CD1c-positive myeloid dendritic cell (primary cell): Measurements from ENCODE around the gene BBX.

Experiments used
- DNase-seq: peaks from one replicate; pipeline ENCODE4 v3.0.0-alpha.2; 2016; ENCODE audit errors: extremely low spot score

The BBX gene

GRCh38 chr3:107842940-107843339 lies 320.2 kb downstream of the BBX start:
- no peak for DNase-seq

GRCh38 chr3:107845380-107846278 lies 322.9 kb downstream of the BBX start:
- no peak for DNase-seq

- DNase-seq = peak; percentile 45
These were observed 323.6 kb downstream of the BBX start for GRCh38 chr3:107846279-107846852.

- DNase-seq = no peak
These were observed 325.0 kb downstream of the BBX start for GRCh38 chr3:107847791-107848190.

GRCh38 chr3:107848351-107848915 lies 325.7 kb downstream of the BBX start:
- no peak for DNase-seq

GRCh38 chr3:107850681-107851080 lies 327.9 kb downstream of the BBX start:
- peak; percentile 23 for DNase-seq

DNA sequence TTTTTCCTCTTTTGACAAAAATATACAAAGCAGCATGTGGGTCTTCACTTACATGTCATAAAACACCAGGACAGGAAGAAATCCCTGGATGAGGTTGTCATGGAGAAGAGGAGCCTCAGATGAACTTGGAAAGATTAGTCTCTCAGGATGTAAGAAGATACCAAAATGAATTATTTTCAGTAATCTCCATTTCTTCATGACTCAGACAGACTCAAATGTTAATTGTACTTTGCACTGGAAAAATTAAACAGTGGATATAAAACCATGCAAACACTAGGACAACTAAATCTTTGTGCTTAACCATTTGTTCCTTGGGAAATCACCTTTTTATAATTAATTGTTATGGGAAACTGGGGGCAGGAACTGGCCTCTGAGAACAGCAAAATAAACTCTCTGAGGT lies 331.1 kb downstream of the BBX start:
- no peak for DNase-seq

- DNase-seq = no peak
These were observed 332.0 kb downstream of the BBX start for GRCh38 chr3:107854733-107855132.

DNA sequence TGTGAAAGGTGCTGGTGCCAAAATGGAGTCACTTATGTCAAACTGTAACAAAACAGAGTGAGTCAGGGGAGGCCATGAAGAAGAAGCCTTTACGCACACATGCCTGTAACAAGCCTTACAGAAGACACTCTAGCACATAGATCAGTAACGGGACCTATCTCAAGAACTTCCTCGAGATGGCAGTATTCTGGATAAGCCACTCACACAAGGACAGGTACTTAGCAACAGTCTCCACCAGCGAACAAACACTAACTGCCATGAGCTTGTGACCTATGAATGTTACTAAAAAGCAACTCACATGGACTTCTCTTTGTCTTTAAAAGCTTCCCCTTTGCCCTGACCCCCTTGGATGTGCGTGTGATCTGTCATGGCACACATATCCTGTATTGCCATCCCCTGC lies 332.9 kb downstream of the BBX start:
- no peak for DNase-seq

DNA sequence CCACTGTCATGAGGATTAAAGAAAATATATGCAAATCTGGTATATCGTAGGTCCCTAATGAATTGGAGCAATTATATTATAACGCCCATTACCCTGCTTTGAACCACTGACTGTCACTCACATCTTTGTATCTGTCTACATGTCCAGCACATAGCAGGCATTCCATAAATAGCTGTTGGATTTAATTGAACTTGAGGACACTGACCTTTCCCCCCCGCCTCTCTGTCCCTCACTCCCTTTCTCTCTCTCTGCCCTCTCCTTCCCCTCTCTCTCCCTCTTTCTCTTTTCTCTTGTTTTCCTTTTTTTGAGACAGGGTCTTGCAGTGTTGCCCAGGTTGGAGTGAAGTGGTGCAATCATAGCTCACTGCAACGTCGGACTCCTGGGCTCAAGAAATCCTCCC lies 335.1 kb downstream of the BBX start:
- DNase-seq = no peak

DNA sequence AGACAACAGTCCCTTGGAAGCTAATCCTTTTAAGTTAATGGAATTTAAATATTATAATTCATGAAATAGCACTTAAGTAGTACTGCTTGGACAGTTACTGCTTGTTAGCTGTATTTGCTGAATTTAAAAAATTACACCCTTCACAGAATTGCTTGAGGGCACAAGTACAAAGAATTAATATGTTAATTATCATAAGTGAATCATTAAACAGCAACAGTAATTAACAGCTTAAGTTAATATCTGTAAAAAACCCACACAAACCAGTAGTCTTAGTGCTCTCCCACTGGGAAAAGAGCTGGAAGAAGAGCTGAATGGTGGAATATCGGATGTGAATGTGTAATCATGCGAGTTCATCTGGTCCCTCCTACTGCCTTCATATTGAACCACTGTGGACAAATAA lies 336.1 kb downstream of the BBX start:
- DNase-seq = no peak
